ENCODE results near the gene GPR135. TPM values are rescaled to one million over a fixed set of nuclear protein-coding genes. Genes with fewer than 3 reads are reported as not detected.

The GPR135 gene
- total RNA-seq, 1 experiment from 2014 or later: 0.52 TPM

GRCh38 chr14:59510001-59510400 is 44.8 kb upstream of the GPR135 start:
- POLR2A ChIA-PET: no interaction called here
- BruUV-seq (replicated peaks): no TSS peak
- intact Hi-C loops (cut with micrococcal nuclease; ENCODE audit: unreplicated experiment): no loop called here

DNA sequence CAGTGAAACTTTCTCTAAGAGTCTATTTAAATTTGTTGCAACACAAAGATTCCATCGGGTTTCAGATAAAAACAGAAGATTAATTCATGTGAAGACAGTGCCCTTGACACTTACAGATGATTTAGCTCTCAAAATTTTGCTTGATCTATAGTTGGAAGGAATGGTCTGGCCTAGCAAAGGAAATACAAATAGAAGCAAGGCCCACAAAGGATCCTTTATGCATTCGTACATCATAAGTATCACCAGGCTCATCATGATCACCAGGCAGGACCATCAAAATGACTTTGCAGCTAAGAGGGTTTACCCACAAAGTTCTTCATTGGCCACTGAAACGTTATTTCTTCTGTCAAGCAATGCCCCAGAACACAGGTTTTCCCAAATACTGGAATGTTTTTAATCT is 43.9 kb upstream of the GPR135 start:
- Mint-ChIP-seq H3K4me1 (ENCODE audit: low read depth, unreplicated experiment) (peaks cover 12% of the 10 kb centered on the region), H3K4me3 (ENCODE audit: unreplicated experiment) (no peak overlapping the region), H3K27me3 (ENCODE audit: insufficient read depth, unreplicated experiment) (no peaks in the 10 kb centered on the region), H3K9me3 (ENCODE audit: unreplicated experiment) (no peaks in the 10 kb centered on the region), H3K27ac (ENCODE audit: unreplicated experiment) (no peak overlapping the region), H3K36me3 (ENCODE audit: insufficient read depth, unreplicated experiment) (no peaks in the 10 kb centered on the region)
- DNase-seq: no peak
- CTCF ChIA-PET: no interaction called here
- no TSS peak for BruUV-seq (replicated peaks)
- POLR2A ChIA-PET: no interaction called here
- Histone ChIP-seq H3K4me1 (no peaks in the 10 kb centered on the region; the same call in 1 of the 2 replicates), H3K9me3 (no peaks in the 10 kb centered on the region), H3K4me3 (ENCODE audit: low read depth, low read length) (no peak overlapping the region), H3K36me3 (ENCODE audit: control insufficient read depth, insufficient read depth, low read length) (no peaks in the 10 kb centered on the region), H3K27me3 (replicated peaks; ENCODE audit: control insufficient read depth, insufficient read depth, low read length) (no peaks in the 10 kb centered on the region)
- intact Hi-C loops (cut with micrococcal nuclease; ENCODE audit: unreplicated experiment): loop anchor here (10.0 kb wide), 1 partner anchor 676 kb away; no protein-coding TSS in a partner anchor
- TF ChIP-seq, protein P1, sequence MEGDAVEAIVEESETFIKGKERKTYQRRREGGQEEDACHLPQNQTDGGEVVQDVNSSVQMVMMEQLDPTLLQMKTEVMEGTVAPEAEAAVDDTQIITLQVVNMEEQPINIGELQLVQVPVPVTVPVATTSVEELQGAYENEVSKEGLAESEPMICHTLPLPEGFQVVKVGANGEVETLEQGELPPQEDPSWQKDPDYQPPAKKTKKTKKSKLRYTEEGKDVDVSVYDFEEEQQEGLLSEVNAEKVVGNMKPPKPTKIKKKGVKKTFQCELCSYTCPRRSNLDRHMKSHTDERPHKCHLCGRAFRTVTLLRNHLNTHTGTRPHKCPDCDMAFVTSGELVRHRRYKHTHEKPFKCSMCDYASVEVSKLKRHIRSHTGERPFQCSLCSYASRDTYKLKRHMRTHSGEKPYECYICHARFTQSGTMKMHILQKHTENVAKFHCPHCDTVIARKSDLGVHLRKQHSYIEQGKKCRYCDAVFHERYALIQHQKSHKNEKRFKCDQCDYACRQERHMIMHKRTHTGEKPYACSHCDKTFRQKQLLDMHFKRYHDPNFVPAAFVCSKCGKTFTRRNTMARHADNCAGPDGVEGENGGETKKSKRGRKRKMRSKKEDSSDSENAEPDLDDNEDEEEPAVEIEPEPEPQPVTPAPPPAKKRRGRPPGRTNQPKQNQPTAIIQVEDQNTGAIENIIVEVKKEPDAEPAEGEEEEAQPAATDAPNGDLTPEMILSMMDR (IDR thresholded peaks at IDR 0.05; ENCODE audit: insufficient read depth in 1 of 2, low read depth in 1 of 2, low read length in 1 of 2, severe bottlenecking in 1 of 2, unreplicated experiment in 1 of 2): no peak

More at GRCh38 chr14:59510001-59510400, 44.8 kb upstream of the GPR135 start:
- Mint-ChIP-seq H3K4me1 (ENCODE audit: low read depth, unreplicated experiment) (peaks cover 12% of the 10 kb centered on the region), H3K27ac (ENCODE audit: unreplicated experiment) (no peak overlapping the region), H3K27me3 (ENCODE audit: insufficient read depth, unreplicated experiment) (no peaks in the 10 kb centered on the region), H3K9me3 (ENCODE audit: unreplicated experiment) (no peaks in the 10 kb centered on the region), H3K4me3 (ENCODE audit: unreplicated experiment) (no peak overlapping the region), H3K36me3 (ENCODE audit: insufficient read depth, unreplicated experiment) (no peaks in the 10 kb centered on the region)
- TF ChIP-seq, protein P1 (IDR thresholded peaks at IDR 0.05; ENCODE audit: insufficient read depth in 1 of 2, low read depth in 1 of 2, low read length in 1 of 2, severe bottlenecking in 1 of 2, unreplicated experiment in 1 of 2): no peak
- Histone ChIP-seq H3K9me3 (no peaks in the 10 kb centered on the region), H3K36me3 (ENCODE audit: control insufficient read depth, insufficient read depth, low read length) (no peaks in the 10 kb centered on the region), H3K4me3 (ENCODE audit: low read depth, low read length) (no peak overlapping the region), H3K4me1 (no peaks in the 10 kb centered on the region; the same call in 1 of the 2 replicates), H3K27me3 (replicated peaks; ENCODE audit: control insufficient read depth, insufficient read depth, low read length) (no peaks in the 10 kb centered on the region)
- DNase-seq: no peak
- CTCF ChIA-PET: interaction anchor here (0.9 to 1.2 kb wide), 2 partner anchors 26 to 388 kb away, joined by 3 read pairs; partner anchors contain the start of genes JKAMP and L3HYPDH

GRCh38 chr14:59507752-59508103 is 42.5 kb upstream of the GPR135 start:
- H3K36me3 ChIP-seq (ENCODE audit: control insufficient read depth, insufficient read depth, low read length): no peaks in the 10 kb centered on the region
- ChIA-PET POLR2A (interaction anchor here (0.8 kb wide), 1 partner anchor 741 kb away, joined by 6 read pairs; the partner anchor contains the start of gene PPM1A), CTCF (interaction anchor here (0.5 to 2.1 kb wide), 14 partner anchors 14 to 422 kb away, joined by 3 to 33 read pairs (median 6); partner anchors contain the start of genes CCDC175, JKAMP and L3HYPDH)
- no TSS peak for BruUV-seq (replicated peaks)
- no peaks in the 10 kb centered on the region for H3K9me3 Mint-ChIP-seq (ENCODE audit: unreplicated experiment)
- no peak overlapping the region for H3K4me3 ChIP-seq (ENCODE audit: low read depth, low read length)
- intact Hi-C loops (cut with micrococcal nuclease; ENCODE audit: unreplicated experiment): loop anchor here (1.0 to 10.0 kb wide), 5 partner anchors 63 to 677 kb away; partner anchors contain the start of gene CCDC175
- H3K36me3 Mint-ChIP-seq (ENCODE audit: insufficient read depth, unreplicated experiment): no peaks in the 10 kb centered on the region
- H3K27me3 ChIP-seq (replicated peaks; ENCODE audit: control insufficient read depth, insufficient read depth, low read length): no peaks in the 10 kb centered on the region
- no peak for DNase-seq
- H3K4me1 ChIP-seq: no peaks in the 10 kb centered on the region; the same call in 1 of the 2 replicates
- no peaks in the 10 kb centered on the region for H3K9me3 ChIP-seq
- H3K27ac Mint-ChIP-seq (ENCODE audit: unreplicated experiment): no peak overlapping the region
- TF ChIP-seq, protein P1 (IDR thresholded peaks at IDR 0.05; ENCODE audit: insufficient read depth in 1 of 2, low read depth in 1 of 2, low read length in 1 of 2, severe bottlenecking in 1 of 2, unreplicated experiment in 1 of 2): no peak
- H3K4me3 Mint-ChIP-seq (ENCODE audit: unreplicated experiment): no peak overlapping the region
- H3K27me3 Mint-ChIP-seq (ENCODE audit: insufficient read depth, unreplicated experiment): no peaks in the 10 kb centered on the region
- H3K4me1 Mint-ChIP-seq (ENCODE audit: low read depth, unreplicated experiment): peaks cover 12% of the 10 kb centered on the region
